Thymus (tissue), 11 donors: ENCODE measurements around the gene CMTM5. TPM values are rescaled to one million over a fixed set of nuclear protein-coding genes. Genes with fewer than 3 reads are reported as not detected.
"Not testable (repeated sequence)": the region's sequence is repeated elsewhere in the genome, so short reads cannot be mapped to it uniquely, and the experiment has no call there.

Experiments used
- DNase-seq, 9 donors: peaks; one replicate each; pipeline ENCODE4 v3.0.0-alpha.2; 2013; ENCODE audit warnings: low spot score in 9 of 9, low read depth in 6 of 9, missing footprints in 1 of 9
- H3K27ac ChIP-seq, 2 donors: one replicate each; pipeline ENCODE4 v1.5.1; 2013; ENCODE audit warnings: control low read depth in 1 of 2, low read depth in 1 of 2, low read length in 1 of 2, mild to moderate bottlenecking in 1 of 2, moderate library complexity in 1 of 2
- H3K27me3 ChIP-seq, 2 donors: one replicate each; pipeline ENCODE4 v1.5.1; 2013; ENCODE audit warnings: low read length in 1 of 2; ENCODE audit not compliant: control insufficient read depth in 2 of 2, insufficient read depth in 1 of 2
- H3K36me3 ChIP-seq, 2 donors: one replicate each; pipeline ENCODE4 v1.5.1; 2013; ENCODE audit warnings: low read length in 1 of 2, mild to moderate bottlenecking in 1 of 2, moderate library complexity in 1 of 2; ENCODE audit not compliant: control insufficient read depth in 2 of 2, insufficient read depth in 2 of 2
- H3K4me1 ChIP-seq, 2 donors: one replicate each; pipeline ENCODE4 v1.5.1; 2013; ENCODE audit warnings: low read length in 2 of 2; ENCODE audit not compliant: control insufficient read depth in 2 of 2, insufficient read depth in 2 of 2
- H3K4me3 ChIP-seq, 2 donors: one replicate each; pipeline ENCODE4 v1.5.1; 2013; ENCODE audit warnings: low read length in 2 of 2, control low read depth in 1 of 2, mild to moderate bottlenecking in 1 of 2
- H3K9me3 ChIP-seq, 2 donors: one replicate each; pipeline ENCODE4 v1.5.1; 2013; ENCODE audit warnings: low read length in 1 of 2, mild to moderate bottlenecking in 1 of 2; ENCODE audit not compliant: control insufficient read depth in 2 of 2, insufficient read depth in 1 of 2
- WGBS: extraction: QIAGEN DNeasy Blood & Tissue Kit; methylation state at CpG from one replicate; pipeline ENCODE4 v1.1.7; 2013; 5-methylcytosine and 5-hydroxymethylcytosine counted together
- polyA plus RNA-seq: library from polyadenylated mRNA; stranded (reverse); fragments of 200-250 nt; gene quantifications from one replicate; pipeline ENCODE4 v1.2.3, GENCODE V29; 2013
- total RNA-seq: library from RNA; stranded (reverse); fragments of 120-200 nt; gene quantifications from one replicate; pipeline ENCODE4 v1.2.4, GENCODE V29; 2013
- donor health status: healthy.

CMTM5 gene
- total and polyA plus RNA-seq, 2 donors, result 0.05 to 0.37 TPM

- Histone ChIP-seq H3K4me1 (no peaks in the 10 kb centered on the region), H3K27me3 (peaks cover 0 to 30% of the 10 kb centered on the region in 2 donors), H3K4me3 (no peak overlapping the region), H3K9me3 (no peaks in the 10 kb centered on the region), H3K27ac (no peak overlapping the region), H3K36me3 (no peaks in the 10 kb centered on the region)
- WGBS, result 51% methylated on average over 3 of the region's 3 CpGs
- DNase-seq, result no peak
These were observed 5.0 kb downstream of the CMTM5 start for GRCh38 chr14:23381871-23382270.

GRCh38 chr14:23382276-23382675, 5.4 kb downstream of the CMTM5 start:
- no peaks in the 10 kb centered on the region for H3K4me1 ChIP-seq
- H3K27me3 ChIP-seq, result peaks cover 0 to 27% of the 10 kb centered on the region in 2 donors
- WGBS, result 97% methylated on average over 6 of the region's 6 CpGs
- no peak overlapping the region for H3K4me3 ChIP-seq
- no peak overlapping the region for H3K27ac ChIP-seq
- DNase-seq, result no peak
- H3K36me3 ChIP-seq, result no peaks in the 10 kb centered on the region
- no peaks in the 10 kb centered on the region for H3K9me3 ChIP-seq

DNA sequence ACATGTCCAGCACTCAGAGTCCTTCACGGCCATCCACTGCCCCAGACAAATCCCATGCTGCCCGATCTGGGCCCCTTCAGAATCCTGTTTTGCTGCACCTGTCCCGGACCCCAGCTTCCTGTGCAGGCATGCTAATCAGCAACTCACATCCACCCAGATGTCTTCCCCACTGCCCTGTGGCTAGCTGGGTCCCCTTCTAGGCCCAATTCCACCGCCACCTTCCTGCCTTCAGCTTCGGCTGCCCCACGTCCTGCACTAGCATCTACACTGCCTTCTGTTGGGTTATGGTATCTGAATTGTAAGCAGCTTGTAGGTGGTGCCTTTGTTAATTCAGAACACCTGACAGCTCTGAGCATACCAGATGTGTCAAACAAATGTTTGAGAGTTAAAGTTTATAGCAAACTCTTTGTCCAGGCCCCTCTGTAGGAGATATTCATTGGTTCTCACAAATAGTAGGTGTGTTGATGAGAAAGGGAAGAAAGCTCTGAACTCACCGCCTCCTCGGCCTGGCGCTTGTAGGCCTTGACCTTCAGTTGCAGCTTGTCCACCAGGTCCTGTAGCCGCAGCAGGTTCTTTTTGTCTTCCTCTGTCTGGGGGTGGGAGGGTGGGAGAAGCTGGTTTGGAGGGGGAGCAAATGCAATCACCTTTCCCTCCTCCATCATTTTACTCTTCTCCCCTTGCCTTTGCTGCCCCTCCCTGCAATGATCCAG, 6.0 kb downstream of the CMTM5 start:
- H3K4me1 ChIP-seq, result no peaks in the 10 kb centered on the region
- no peak overlapping the region for H3K4me3 ChIP-seq
- no peak overlapping the region for H3K27ac ChIP-seq
- WGBS, result 55% methylated on average over 10 of the region's 10 CpGs
- H3K36me3 ChIP-seq, result no peaks in the 10 kb centered on the region
- peaks cover 0 to 28% of the 10 kb centered on the region in 2 donors for H3K27me3 ChIP-seq
- no peaks in the 10 kb centered on the region for H3K9me3 ChIP-seq
- no peak for DNase-seq

GRCh38 chr14:23384364-23385080, 7.7 kb downstream of the CMTM5 start:
- no peaks in the 10 kb centered on the region for H3K36me3 ChIP-seq
- peaks cover 0 to 23% of the 10 kb centered on the region in 2 donors for H3K27me3 ChIP-seq
- WGBS, result 96% methylated on average over 29 of the region's 29 CpGs
- H3K27ac ChIP-seq, result no peak overlapping the region
- no peaks in the 10 kb centered on the region for H3K4me1 ChIP-seq
- no peaks in the 10 kb centered on the region for H3K9me3 ChIP-seq
- no peak for DNase-seq
- no peak overlapping the region for H3K4me3 ChIP-seq

- Histone ChIP-seq H3K27ac (no peak overlapping the region), H3K36me3 (no peaks in the 10 kb centered on the region), H3K4me3 (no peak overlapping the region), H3K4me1 (no peaks in the 10 kb centered on the region), H3K9me3 (no peaks in the 10 kb centered on the region), H3K27me3 (peaks cover 0 to 22% of the 10 kb centered on the region in 2 donors)
- 95% methylated on average over 2 of the region's 2 CpGs for WGBS
- no peak for DNase-seq
These were observed 8.4 kb downstream of the CMTM5 start for GRCh38 chr14:23385244-23385641.

- peaks cover 0 to 17% of the 10 kb centered on the region in 2 donors for H3K27me3 ChIP-seq
- 95% methylated on average over 18 of the region's 18 CpGs for WGBS
- H3K4me1 ChIP-seq, result no peaks in the 10 kb centered on the region
- H3K4me3 ChIP-seq, result no peak overlapping the region
- no peaks in the 10 kb centered on the region for H3K36me3 ChIP-seq
- H3K9me3 ChIP-seq, result no peaks in the 10 kb centered on the region
- no peak overlapping the region for H3K27ac ChIP-seq
- DNase-seq, result no peak
These were observed 8.9 kb downstream of the CMTM5 start for GRCh38 chr14:23385642-23386265.

DNA sequence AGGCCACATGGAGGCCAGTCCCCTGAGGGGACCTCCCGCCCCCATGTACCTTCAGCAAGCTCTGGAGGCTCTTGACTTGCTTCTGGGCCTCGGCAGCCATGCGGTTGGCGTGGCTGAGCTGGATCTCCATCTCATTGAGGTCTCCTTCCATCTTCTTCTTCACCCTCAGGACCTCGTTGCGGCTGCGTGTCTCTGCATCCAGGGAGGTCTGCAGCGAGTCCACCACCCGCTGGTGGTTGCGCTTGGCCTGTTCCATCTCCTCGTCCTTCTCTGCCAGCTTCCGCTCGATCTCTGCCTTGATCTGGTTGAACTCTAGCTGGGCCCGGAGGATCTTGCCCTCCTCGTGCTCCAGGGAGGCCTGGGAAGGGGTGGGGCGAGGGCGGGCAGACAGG, 9.4 kb downstream of the CMTM5 start:
- not testable (repeated sequence) for H3K27ac ChIP-seq, H3K9me3 ChIP-seq, H3K4me1 ChIP-seq, DNase-seq, H3K36me3 ChIP-seq, H3K4me3 ChIP-seq
- peaks cover 0 to 15% of the 10 kb centered on the region in 2 donors for H3K27me3 ChIP-seq
- WGBS, result 96% methylated on average over 17 of the region's 17 CpGs

GRCh38 chr14:23386999-23387398, 10.2 kb downstream of the CMTM5 start:
- Histone ChIP-seq H3K4me3 (no peak overlapping the region), H3K9me3 (no peaks in the 10 kb centered on the region), H3K36me3 (no peaks in the 10 kb centered on the region), H3K27me3 (peaks cover 0 to 13% of the 10 kb centered on the region in 2 donors), H3K4me1 (no peaks in the 10 kb centered on the region), H3K27ac (no peak overlapping the region)
- no peak for DNase-seq
- WGBS, result 97% methylated on average over 1 of the region's 1 CpG
